ENCODE results near the gene CERS6. TPM values are rescaled to one million over a fixed set of nuclear protein-coding genes. Genes with fewer than 3 reads are reported as not detected.

Gene CERS6
- total RNA-seq, 1 donor from 2014 or later: 27.7 TPM

- DNase-seq (ENCODE audit: extremely low spot score in 2 of 2): no peak
- H3K27ac ChIP-seq: no peak overlapping the region
- no peaks in the 10 kb centered on the region for H3K9me3 ChIP-seq
- no peaks in the 10 kb centered on the region for H3K4me1 ChIP-seq
- H3K36me3 ChIP-seq: no peaks in the 10 kb centered on the region
- intact Hi-C loops (cut with DNase I): no loop called here
- H3K27me3 ChIP-seq: no peaks in the 10 kb centered on the region
- no peak for TF ChIP-seq POLR2AphosphoS5 (IDR thresholded peaks at IDR 0.05; ENCODE audit: insufficient read depth in 1 of 2, low read depth in 1 of 2)
- no peak for TF ChIP-seq POLR2A (IDR thresholded peaks at IDR 0.05)
- TF ChIP-seq CTCF (IDR thresholded peaks at IDR 0.05): no peak
- H3K4me3 ChIP-seq: no peak overlapping the region
These were observed 249.7 kb downstream of the CERS6 start for GRCh38 chr2:168705534-168706470.

GRCh38 chr2:168706806-168707205 lies 250.7 kb downstream of the CERS6 start:
- H3K27me3 ChIP-seq: no peaks in the 10 kb centered on the region
- no peak for DNase-seq (ENCODE audit: extremely low spot score in 2 of 2)
- no peak for TF ChIP-seq CTCF (IDR thresholded peaks at IDR 0.05)
- no peak for TF ChIP-seq POLR2A (IDR thresholded peaks at IDR 0.05)
- no peak for TF ChIP-seq POLR2AphosphoS5 (IDR thresholded peaks at IDR 0.05; ENCODE audit: insufficient read depth in 1 of 2, low read depth in 1 of 2)
- no peak overlapping the region for H3K4me3 ChIP-seq
- H3K36me3 ChIP-seq: no peaks in the 10 kb centered on the region
- H3K27ac ChIP-seq: no peak overlapping the region
- intact Hi-C loops (cut with DNase I): no loop called here
- H3K4me1 ChIP-seq: no peaks in the 10 kb centered on the region
- H3K9me3 ChIP-seq: no peaks in the 10 kb centered on the region

- Histone ChIP-seq H3K27me3 (no peaks in the 10 kb centered on the region), H3K4me1 (no peaks in the 10 kb centered on the region), H3K27ac (no peak overlapping the region), H3K36me3 (no peaks in the 10 kb centered on the region), H3K9me3 (no peaks in the 10 kb centered on the region), H3K4me3 (no peak overlapping the region)
- intact Hi-C loops (cut with DNase I): no loop called here
- no peak for TF ChIP-seq POLR2AphosphoS5 (IDR thresholded peaks at IDR 0.05; ENCODE audit: insufficient read depth in 1 of 2, low read depth in 1 of 2)
- no peak for DNase-seq (ENCODE audit: extremely low spot score in 2 of 2)
These were observed 252.0 kb downstream of the CERS6 start for GRCh38 chr2:168708080-168708479.

GRCh38 chr2:168710754-168711467 lies 254.8 kb downstream of the CERS6 start:
- Histone ChIP-seq H3K27ac (no peak overlapping the region), H3K9me3 (no peaks in the 10 kb centered on the region), H3K27me3 (no peaks in the 10 kb centered on the region), H3K4me1 (no peaks in the 10 kb centered on the region), H3K4me3 (no peak overlapping the region), H3K36me3 (no peaks in the 10 kb centered on the region)
- TF ChIP-seq POLR2A (IDR thresholded peaks at IDR 0.05) (no peak), CTCF (IDR thresholded peaks at IDR 0.05) (no peak), POLR2AphosphoS5 (IDR thresholded peaks at IDR 0.05; ENCODE audit: insufficient read depth in 1 of 2, low read depth in 1 of 2) (no peak)
- intact Hi-C loops (cut with DNase I): no loop called here
- DNase-seq (ENCODE audit: extremely low spot score in 2 of 2): no peak

- intact Hi-C loops (cut with DNase I): no loop called here
- no peak for DNase-seq (ENCODE audit: extremely low spot score in 2 of 2)
- Histone ChIP-seq H3K27ac (no peak overlapping the region), H3K27me3 (no peaks in the 10 kb centered on the region), H3K4me1 (no peaks in the 10 kb centered on the region), H3K4me3 (no peak overlapping the region), H3K9me3 (no peaks in the 10 kb centered on the region), H3K36me3 (no peaks in the 10 kb centered on the region)
- no peak for TF ChIP-seq POLR2AphosphoS5 (IDR thresholded peaks at IDR 0.05; ENCODE audit: insufficient read depth in 1 of 2, low read depth in 1 of 2)
- no peak for TF ChIP-seq POLR2A (IDR thresholded peaks at IDR 0.05)
- no peak for TF ChIP-seq CTCF (IDR thresholded peaks at IDR 0.05)
These were observed 256.0 kb downstream of the CERS6 start for GRCh38 chr2:168712053-168712452.
